Measurements from ENCODE around the gene IL36B.

DNA sequence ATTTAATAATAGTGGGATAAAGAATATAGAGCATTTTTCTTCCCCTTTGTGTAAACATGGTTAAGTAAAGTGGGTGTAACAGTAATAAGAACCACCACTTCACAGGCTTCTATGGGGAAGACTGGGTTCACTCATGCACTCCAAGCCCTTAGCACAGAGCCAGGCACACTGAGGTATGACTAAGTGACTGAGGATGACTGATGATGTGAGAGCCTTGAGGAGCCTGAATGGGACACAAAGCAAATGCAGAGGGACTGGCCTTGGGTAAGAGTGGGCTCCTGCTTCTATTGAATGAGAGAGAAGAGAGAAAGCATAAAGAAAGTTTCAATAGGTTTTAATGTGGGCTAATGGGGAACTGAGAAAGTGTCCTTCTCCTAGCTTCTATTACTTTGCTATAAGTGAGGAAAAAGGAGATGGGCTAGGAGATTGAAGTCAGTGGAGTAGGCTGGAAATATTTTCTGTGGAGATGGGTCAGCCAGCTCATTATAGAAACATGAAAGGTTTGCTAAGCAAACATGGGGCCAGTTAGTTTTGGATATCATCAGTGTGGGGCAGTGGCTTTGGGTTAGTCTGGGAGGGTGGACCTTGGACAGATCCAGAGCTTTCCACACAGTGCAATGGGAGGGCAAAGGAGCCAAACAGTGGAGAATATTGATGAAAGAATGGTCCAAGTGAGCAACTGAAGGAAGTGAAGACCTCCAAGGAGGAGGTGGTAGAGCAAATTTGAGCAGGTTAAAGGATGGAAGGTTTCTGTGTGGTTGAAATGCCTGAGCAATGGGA lies 35.7 kb upstream of the IL36B start:
- TF ChIP-seq POLR2A (IDR thresholded peaks at IDR 0.05; ENCODE audit: low read depth, low read length), result no peak
- TF ChIP-seq POLR2AphosphoS5 (IDR thresholded peaks at IDR 0.05; ENCODE audit: low read depth, low read length), result no peak
